HG02763 (cell line): Measurements from ENCODE around the gene STK40.

ENCODE experiments used
- ATAC-seq: cut with Tn5 transposase; IDR thresholded peaks from one replicate; pipeline ENCODE4 v1.9.1; 2021; ENCODE audit warnings: mild to moderate bottlenecking, moderate library complexity; ENCODE audit not compliant: unreplicated experiment

STK40 gene

GRCh38 chr1:36377791-36378492 lies 7.8 kb downstream of the STK40 start:
- no peak for ATAC-seq

- ATAC-seq = no peak
These were observed 13.1 kb downstream of the STK40 start for GRCh38 chr1:36372617-36373016.

GRCh38 chr1:36369061-36369861 lies 16.5 kb downstream of the STK40 start:
- no peak for ATAC-seq

GRCh38 chr1:36367798-36368197 lies 17.9 kb downstream of the STK40 start:
- ATAC-seq = no peak

- ATAC-seq = no peak
These were observed 18.7 kb downstream of the STK40 start for GRCh38 chr1:36367066-36367465.

DNA sequence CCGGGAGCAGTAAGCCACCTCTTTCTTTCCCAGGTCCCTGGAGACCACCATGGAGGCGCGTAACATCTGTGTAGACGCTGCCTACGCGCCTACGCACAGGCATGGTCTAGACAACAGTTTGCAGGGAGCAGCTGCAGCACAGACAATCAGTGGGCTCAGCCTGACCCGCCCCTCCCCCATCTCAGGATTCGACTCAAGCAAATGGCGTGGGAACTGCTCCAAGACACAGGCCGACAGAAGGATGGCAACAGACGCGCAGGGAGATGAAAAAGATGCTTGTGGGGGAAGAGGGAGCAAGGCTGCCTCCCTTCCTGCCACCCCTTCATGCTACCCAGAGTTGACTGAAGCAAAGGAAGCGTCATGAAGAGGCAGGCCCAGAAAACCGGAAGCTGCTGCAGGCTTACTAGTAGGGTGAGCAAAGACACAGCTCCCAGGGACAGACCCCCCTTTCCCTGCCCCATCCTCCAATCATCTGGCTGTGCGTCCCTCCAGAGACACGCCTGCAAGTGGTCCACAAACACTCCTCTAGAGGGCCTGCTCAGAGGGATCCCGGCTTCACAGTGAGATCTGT lies 19.5 kb downstream of the STK40 start:
- no peak for ATAC-seq

GRCh38 chr1:36365381-36365780 lies 20.3 kb downstream of the STK40 start:
- no peak for ATAC-seq

DNA sequence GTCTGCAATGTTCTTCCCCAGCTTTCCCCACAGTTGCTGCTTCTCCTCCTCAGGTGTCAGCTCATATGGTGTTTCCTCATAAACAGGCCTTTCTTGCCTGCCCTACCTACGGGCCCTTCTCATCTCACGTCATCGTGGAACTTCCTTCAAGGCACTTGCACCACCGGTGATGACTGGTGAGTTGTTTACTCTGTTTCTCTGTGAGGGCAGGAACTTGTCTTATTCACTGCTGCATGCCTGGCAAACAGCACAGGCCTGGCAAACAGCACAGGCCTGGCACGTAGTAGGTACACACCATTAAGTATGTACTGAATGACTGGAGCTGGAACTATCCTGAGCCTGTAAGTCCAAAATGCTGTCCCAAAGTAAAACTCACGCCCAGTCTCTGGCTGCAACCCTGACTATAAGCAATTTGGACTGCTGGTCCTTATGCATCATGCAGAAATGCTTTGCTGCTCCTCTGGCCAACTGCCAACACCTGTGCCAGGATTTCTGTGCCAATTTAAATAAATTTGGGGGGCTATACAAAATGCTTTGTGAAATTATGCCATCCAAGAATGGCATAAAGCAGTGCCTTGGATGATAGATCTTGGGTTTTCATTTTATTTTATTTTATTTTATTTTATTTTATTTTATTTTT lies 25.7 kb downstream of the STK40 start:
- no peak for ATAC-seq

DNA sequence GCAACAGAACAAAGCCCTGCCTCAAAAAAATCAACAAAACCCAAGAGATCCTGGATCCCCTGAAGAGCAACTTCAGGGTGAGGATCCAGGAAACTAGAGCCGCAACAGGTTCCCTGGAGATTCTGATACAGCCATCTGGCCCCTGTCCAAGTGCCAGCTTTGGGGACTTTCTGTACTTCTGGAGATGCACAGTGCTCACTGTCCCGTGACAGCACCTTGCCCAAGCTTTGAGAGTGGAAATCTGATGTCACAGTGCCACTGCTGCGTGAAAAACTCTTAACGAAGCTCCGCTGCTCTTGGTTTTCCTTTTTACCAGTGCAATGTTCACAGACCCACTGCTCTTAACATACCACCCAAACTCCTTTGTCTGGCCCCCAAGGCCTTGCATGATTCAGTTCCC lies 26.3 kb downstream of the STK40 start:
- no peak for ATAC-seq

GRCh38 chr1:36358514-36359084 lies 27.1 kb downstream of the STK40 start:
- no peak for ATAC-seq

GRCh38 chr1:36355811-36356210 lies 29.9 kb downstream of the STK40 start:
- no peak for ATAC-seq

- ATAC-seq = no peak
These were observed 31.2 kb downstream of the STK40 start for GRCh38 chr1:36354486-36354885.

GRCh38 chr1:36352910-36353878 lies 32.5 kb downstream of the STK40 start:
- no peak for ATAC-seq

GRCh38 chr1:36352125-36352909 lies 33.4 kb downstream of the STK40 start:
- ATAC-seq = no peak

GRCh38 chr1:36351227-36351977 lies 34.3 kb downstream of the STK40 start:
- ATAC-seq = no peak

GRCh38 chr1:36350659-36351226 lies 35.0 kb downstream of the STK40 start:
- no peak for ATAC-seq

GRCh38 chr1:36349839-36350238 lies 35.9 kb downstream of the STK40 start:
- no peak for ATAC-seq

GRCh38 chr1:36349241-36349671 lies 36.5 kb downstream of the STK40 start:
- ATAC-seq = peak; percentile 57
